Hematopoietic multipotent progenitor cell (in vitro differentiated cells): ENCODE measurements around the gene SHC2. TPM values are rescaled to one million over a fixed set of nuclear protein-coding genes. Genes with fewer than 3 reads are reported as not detected.

Source experiments
- DNase-seq, 3 donors: peaks; one replicate each; pipeline ENCODE4 v3.0.0-alpha.2; 2011 to 2015; ENCODE audit warnings: low read depth in 2 of 3, low spot score in 2 of 3
- small RNA-seq: library from RNA; depleted of rRNA; stranded (forward); fragments of <200 nt; gene quantifications from one replicate; pipeline ENCODE3, GENCODE V24; 2012
- total RNA-seq: library from RNA; depleted of rRNA; stranded (reverse); fragments of >200 nt; gene quantifications from one replicate; pipeline ENCODE4 v1.2.3, GENCODE V29; 2012

The SHC2 gene
- total RNA-seq, 1 donor, result under 0.01 TPM

GRCh38 chr19:376111-376470 is 84.7 kb downstream of the SHC2 start:
- no peak for DNase-seq

DNA sequence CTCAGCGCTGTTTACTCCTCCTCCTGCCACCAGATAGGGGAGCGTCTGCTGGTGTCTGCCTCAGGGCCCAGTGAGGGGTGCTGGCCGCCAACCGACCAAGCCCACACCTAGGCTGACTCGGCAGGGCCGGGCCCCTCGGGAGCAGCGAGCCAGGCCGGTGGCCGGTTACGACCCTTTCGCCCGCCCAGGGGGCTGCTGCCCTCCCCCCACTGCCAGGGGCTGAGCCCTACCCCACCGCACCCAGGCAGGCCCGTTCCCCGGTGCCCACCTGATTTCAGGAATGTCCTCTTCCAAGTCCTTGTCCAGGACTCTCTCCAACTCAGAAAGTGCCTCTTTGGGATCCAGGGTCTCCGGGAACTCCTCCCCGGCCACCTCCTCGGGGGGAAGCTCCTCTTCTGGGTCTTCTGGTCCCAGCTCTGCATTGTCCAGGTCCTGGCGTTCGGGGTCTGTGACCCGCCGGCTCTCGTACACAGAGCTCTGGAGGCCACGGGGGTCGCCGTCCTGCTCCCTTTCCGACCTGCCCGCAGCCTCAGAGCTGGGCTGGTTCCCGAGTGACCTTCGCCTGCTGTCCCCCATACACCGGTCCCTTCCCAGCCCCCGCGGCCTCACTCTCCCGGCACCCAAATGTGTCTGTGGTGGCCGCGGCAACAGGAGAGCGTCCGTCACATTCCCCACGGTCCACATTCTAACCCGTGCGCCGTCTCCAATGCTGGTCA is 85.3 kb downstream of the SHC2 start:
- DNase-seq, result no peak

- no peak for DNase-seq
Observed at GRCh38 chr19:374886-375235, 86.0 kb downstream of the SHC2 start.

GRCh38 chr19:374183-374885 is 86.5 kb downstream of the SHC2 start:
- no peak for DNase-seq

DNA sequence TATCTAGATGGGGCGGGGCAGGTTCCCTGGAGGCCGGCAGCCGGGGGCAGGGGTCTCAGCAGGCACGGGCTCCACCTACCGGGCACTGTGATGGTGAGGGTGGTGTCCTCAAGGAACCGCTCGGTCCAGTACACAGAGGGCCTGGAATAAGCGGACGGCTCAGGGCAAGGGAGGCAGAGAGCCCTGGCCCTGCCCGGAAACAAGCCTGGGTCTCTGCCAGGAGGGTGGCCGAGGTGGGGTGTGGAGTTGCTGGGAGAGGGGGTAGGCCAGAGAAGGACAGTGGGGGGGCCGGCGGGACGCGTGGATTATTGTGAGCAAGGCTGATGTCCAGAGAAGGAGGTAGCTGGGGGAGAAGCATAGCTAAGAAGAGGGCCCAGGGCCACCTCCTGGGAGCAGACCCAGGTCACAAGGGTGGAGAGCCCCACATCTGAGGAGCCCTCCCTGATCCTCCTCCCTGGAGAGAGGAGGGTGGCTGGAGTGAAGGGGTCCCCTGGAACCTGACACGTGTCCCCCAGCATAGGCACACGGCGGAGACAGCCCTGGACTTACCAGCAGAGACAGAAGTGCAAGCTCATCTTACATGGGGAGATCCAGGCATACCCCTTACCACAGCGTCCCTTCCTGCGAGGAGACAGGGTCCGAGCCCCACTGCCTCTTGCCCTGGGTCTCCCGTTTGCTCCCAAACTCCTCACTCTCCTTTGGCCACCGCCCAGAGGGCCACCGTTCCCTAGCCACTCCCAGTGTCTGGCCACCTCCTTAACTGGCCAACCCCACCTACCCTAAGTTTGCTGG is 87.2 kb downstream of the SHC2 start:
- no peak for DNase-seq

GRCh38 chr19:372306-372890 is 88.4 kb downstream of the SHC2 start:
- no peak for DNase-seq

- peak in 2 of 3 donors; percentile 8 to 19 for DNase-seq
Observed at GRCh38 chr19:371501-372168, 89.2 kb downstream of the SHC2 start.

DNA sequence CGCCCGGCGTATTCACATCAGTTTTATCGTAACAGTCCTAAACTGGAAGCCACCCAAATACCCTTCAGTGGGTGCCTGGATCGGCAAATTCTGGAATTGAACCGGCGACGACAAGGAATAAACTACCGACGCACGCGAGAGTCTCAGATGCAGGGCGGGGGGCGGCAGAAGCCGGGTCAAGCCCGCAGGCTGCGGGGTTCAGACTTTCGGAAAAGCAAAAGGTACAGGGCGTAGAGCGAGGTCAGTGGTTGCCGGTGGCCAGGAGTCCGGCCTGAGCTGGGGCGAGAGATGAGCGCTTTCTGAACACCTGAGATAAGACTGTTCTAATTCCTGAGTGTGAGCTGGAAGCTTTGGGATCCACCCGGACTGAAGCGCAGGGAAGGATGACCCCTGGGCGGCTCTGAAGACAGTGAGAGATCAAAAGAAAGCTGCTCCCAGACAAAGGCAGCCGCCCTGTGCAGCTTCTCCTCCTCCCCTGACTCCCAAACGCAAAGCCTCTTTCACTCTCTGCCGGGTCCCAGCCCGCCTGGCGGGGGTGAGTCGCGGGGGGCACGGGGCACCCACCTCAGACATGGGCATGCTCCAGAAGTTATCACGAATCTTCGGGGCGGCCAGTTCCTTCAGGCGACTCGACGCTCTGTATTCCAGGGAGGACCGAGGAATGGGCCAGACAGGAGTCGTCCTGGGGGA is 90.0 kb downstream of the SHC2 start:
- DNase-seq, result no peak

DNA sequence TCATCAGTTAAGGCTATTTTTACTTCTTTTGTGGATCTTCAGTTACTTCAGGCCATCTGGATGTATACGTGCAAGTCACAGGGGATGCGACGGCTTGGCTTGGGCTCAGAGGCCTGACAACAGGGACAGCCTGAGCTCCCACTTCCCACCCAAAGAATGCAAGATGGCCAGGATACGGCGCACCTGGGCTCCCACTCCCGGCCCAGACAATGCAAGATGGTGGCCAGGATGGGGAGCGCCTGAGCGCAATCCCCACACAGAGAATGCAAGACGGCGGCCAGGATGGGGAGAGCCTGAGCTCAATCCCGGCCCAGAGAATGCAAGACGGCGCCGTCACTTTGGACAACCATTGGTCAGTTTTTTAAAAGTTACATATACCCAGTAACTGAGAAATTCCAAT is 91.0 kb downstream of the SHC2 start:
- DNase-seq, result no peak

DNA sequence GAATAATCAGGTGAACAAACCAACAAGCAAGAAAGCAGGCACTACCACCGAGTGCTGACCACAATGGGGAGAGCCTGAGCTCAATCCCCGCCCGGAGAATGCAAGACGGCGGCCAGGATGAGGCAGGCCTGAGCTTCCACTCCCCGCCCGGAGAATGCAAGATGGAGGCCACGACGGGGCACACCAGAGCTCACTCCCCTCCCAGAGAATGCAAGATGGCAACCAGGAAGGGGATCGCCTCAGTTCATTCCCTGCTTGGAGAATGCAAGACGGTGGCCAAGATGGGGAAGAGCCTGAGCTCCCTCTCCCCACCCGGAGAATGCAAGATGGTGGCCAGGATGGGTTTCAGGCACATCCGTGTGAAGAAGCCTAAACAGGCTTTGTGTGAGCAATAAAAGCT is 91.6 kb downstream of the SHC2 start:
- DNase-seq, result no peak

GRCh38 chr19:368630-369024 is 92.2 kb downstream of the SHC2 start:
- no peak for DNase-seq

DNA sequence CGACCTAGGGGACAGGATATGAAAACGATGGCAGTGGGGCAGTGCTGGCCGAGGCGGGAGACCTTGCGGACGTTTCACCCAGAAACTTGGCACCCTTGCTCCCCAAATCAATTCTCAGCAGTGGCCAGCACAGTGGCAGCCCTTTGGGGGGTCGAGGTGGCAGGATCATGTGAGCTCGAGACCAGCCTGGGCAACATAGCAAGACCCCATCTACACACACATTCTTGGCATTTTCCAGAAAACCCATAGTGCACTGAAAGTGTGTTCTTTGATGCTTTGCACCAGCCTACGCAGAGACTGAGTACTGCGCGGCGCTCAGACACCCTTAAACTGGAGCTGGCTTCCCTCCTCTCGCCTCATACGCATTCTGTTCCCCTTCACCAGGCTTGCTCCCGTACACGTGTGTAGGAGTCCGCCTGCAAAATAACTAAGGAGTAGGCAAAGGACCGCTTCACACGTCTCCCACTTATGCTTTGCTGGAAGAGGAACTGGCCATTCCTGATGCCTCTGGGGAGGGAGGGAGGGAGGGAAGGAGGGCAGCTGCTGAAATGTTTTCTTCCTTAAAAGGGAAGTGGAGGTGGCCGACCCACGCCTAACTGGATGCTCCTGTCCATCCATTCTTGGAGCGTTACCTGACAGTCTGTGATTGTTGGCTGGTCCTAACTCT is 92.7 kb downstream of the SHC2 start:
- no peak for DNase-seq

- DNase-seq, result no peak
Observed at GRCh38 chr19:367561-367960, 93.3 kb downstream of the SHC2 start.

GRCh38 chr19:366951-367350 is 93.9 kb downstream of the SHC2 start:
- no peak for DNase-seq

Small RNAs within 50 kb of the gene (small RNA-seq; reads per million reads assigned to genes)
- gene RNA5SP462, result not detected

Other genes starting within 250 kb of the SHC2 start
- gene PLPP2, start 169.6 kb downstream of the SHC2 start, total RNA-seq, result 1.1 TPM
- 10.5 TPM for gene MIER2, start 116.2 kb downstream of the SHC2 start, total RNA-seq
- not detected for gene C2CD4C, start 51.9 kb downstream of the SHC2 start, total RNA-seq
- gene MADCAM1, start 35.5 kb upstream of the SHC2 start, total RNA-seq, result 0.27 TPM
- 59.0 TPM for gene TPGS1, start 46.5 kb upstream of the SHC2 start, total RNA-seq
- 49.3 TPM for gene CDC34, start 70.7 kb upstream of the SHC2 start, total RNA-seq
- 0.27 TPM for gene GZMM, start 83.0 kb upstream of the SHC2 start, total RNA-seq
- 254 TPM for gene BSG, start 111.6 kb upstream of the SHC2 start, total RNA-seq
- gene HCN2, start 128.8 kb upstream of the SHC2 start, total RNA-seq, result under 0.01 TPM
- gene POLRMT, start 172.5 kb upstream of the SHC2 start, total RNA-seq, result 50.9 TPM
- gene FGF22, start 178.8 kb upstream of the SHC2 start, total RNA-seq, result under 0.01 TPM
- 50.1 TPM for gene RNF126, start 202.2 kb upstream of the SHC2 start, total RNA-seq
- gene FSTL3, start 215.4 kb upstream of the SHC2 start, total RNA-seq, result 7.5 TPM
- 829 TPM for gene PRSS57, start 234.4 kb upstream of the SHC2 start, total RNA-seq
- 15.6 TPM for gene PALM, start 247.9 kb upstream of the SHC2 start, total RNA-seq